Spleen (tissue), 7 donors: ENCODE measurements around the gene SRCAP.

Experiments used
- POLR2A ChIP-seq, 3 donors: fragments of 450-650 bp; IDR thresholded peaks; one replicate each; pipeline ENCODE4 v1.5.1; 2017; ENCODE audit warnings: antibody characterized with exemption in 3 of 3, mild to moderate bottlenecking in 1 of 3
- POLR2AphosphoS5 ChIP-seq, 3 donors: sonication (generic); formaldehyde crosslinking; IDR thresholded peaks; one replicate each; pipeline ENCODE4 v1.5.1; 2017; ENCODE audit warnings: antibody characterized with exemption in 3 of 3
- TF ChIP-seq, protein P1 (sequence below), 11 experiments: fragments of 200-600 bp in 7 of 11; fragments of 450-650 bp in 4 of 11; sonication (generic) in 4 of 11; IDR thresholded peaks in 8 of 11; conservative IDR thresholded peaks in 3 of 11; 1 replicate in 7 of 11; 2 replicates in 4 of 11; pipeline versions ENCODE4 v1.4.0 to v1.8.0; 2016 to 2021; ENCODE audit warnings: antibody characterized with exemption in 11 of 11, inconsistent platforms in 4 of 11, mild to moderate bottlenecking in 1 of 11
- donor health status: DM: no; HTN: no; CAD: no; lungs with moderate emphysema.
- donor health status: DM: no; HTN: no; CAD: no.
- donor health status: DM: no; HTN: no; CAD: no.

DNA sequence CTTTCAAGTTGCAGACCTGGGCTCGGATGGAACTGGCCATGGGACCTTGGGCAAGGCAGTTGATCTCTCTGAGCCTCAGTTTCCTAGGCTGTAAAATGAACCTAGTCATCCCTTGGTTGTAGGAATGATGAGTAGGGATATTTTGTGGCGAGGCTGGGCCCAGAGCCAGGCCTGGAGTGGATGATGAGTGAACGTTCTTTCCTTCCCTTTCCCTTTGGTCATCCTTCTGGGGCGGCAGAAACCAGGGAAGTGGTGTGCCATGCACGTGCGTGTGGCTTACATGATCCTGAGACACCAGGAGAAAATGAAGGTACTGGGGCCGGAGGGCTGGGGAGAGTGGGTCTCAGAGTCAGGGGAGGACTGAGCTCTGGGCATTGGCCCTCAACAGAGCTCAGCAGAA is 32.3 kb upstream of the SRCAP start:
- TF ChIP-seq, protein P1, sequence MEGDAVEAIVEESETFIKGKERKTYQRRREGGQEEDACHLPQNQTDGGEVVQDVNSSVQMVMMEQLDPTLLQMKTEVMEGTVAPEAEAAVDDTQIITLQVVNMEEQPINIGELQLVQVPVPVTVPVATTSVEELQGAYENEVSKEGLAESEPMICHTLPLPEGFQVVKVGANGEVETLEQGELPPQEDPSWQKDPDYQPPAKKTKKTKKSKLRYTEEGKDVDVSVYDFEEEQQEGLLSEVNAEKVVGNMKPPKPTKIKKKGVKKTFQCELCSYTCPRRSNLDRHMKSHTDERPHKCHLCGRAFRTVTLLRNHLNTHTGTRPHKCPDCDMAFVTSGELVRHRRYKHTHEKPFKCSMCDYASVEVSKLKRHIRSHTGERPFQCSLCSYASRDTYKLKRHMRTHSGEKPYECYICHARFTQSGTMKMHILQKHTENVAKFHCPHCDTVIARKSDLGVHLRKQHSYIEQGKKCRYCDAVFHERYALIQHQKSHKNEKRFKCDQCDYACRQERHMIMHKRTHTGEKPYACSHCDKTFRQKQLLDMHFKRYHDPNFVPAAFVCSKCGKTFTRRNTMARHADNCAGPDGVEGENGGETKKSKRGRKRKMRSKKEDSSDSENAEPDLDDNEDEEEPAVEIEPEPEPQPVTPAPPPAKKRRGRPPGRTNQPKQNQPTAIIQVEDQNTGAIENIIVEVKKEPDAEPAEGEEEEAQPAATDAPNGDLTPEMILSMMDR (IDR thresholded peaks at IDR 0.05 in 8 of 11, conservative IDR thresholded peaks at IDR 0.05 in 3 of 11): no peak
- TF ChIP-seq POLR2AphosphoS5 (IDR thresholded peaks at IDR 0.05): peak in 1 of 3 donors; percentile 3
- no peak for TF ChIP-seq POLR2A (IDR thresholded peaks at IDR 0.05)
